Gastroesophageal sphincter (tissue), 4 donors: Measurements from ENCODE around the gene KCTD2. TPM values are rescaled to one million over a fixed set of nuclear protein-coding genes. Genes with fewer than 3 reads are reported as not detected.
"Not testable (repeated sequence)": the region's sequence is repeated elsewhere in the genome, so short reads cannot be mapped to it uniquely, and the experiment has no call there.

ENCODE experiments used
- ATAC-seq: fragments of 150-250 bp; one replicate; pipeline ENCODE4 v1.9.1; 2016; ENCODE audit warnings: mild to moderate bottlenecking, moderate library complexity
- H3K27ac ChIP-seq, 4 donors: fragments of 200-600 bp; sonication (generic) in 3 of 4; 1 replicate in 3 of 4; 2 replicates in 1 of 4; pipeline ENCODE4 v1.5.1; 2016 to 2019
- H3K27me3 ChIP-seq: fragments of 200-600 bp; sonication (generic); one replicate; pipeline ENCODE4 v1.5.1; 2019
- H3K36me3 ChIP-seq, 2 donors: fragments of 200-600 bp; sonication (generic); one replicate each; pipeline ENCODE4 v1.5.1; 2019; ENCODE audit warnings: control low read depth in 1 of 2
- H3K4me1 ChIP-seq, 3 donors: fragments of 200-600 bp; sonication (generic); 1 replicate in 2 of 3; 2 replicates in 1 of 3; pipeline ENCODE4 v1.5.1; 2016 to 2019; ENCODE audit warnings: control low read depth in 2 of 3
- H3K4me3 ChIP-seq, 2 donors: fragments of 200-600 bp; sonication (generic); one replicate each; pipeline ENCODE4 v1.5.1; 2019; ENCODE audit warnings: mild to moderate bottlenecking in 1 of 2, moderate library complexity in 1 of 2
- H3K9me3 ChIP-seq, 3 donors: fragments of 200-600 bp; sonication (generic); one replicate each; pipeline ENCODE4 v1.5.1; 2017 to 2019; ENCODE audit warnings: control low read depth in 2 of 3
- CTCF ChIP-seq, 4 experiments: fragments of 200-600 bp in 2 of 4; fragments of 450-650 bp in 2 of 4; sonication (generic) in 1 of 4; IDR thresholded peaks; one replicate each; pipeline ENCODE4 v1.5.1; 2017 to 2019; ENCODE audit warnings: antibody characterized with exemption in 4 of 4, mild to moderate bottlenecking in 2 of 4, moderate library complexity in 2 of 4
- EP300 ChIP-seq: sonication (generic); formaldehyde crosslinking; IDR thresholded peaks from one replicate; pipeline ENCODE4 v1.6.1; 2017; ENCODE audit warnings: antibody characterized with exemption, mild to moderate bottlenecking
- POLR2A ChIP-seq, 2 donors: fragments of 450-650 bp; IDR thresholded peaks; one replicate each; pipeline ENCODE4 v1.6.1; 2017; ENCODE audit warnings: antibody characterized with exemption in 2 of 2, mild to moderate bottlenecking in 2 of 2, moderate library complexity in 1 of 2
- POLR2AphosphoS5 ChIP-seq: sonication (generic); formaldehyde crosslinking; IDR thresholded peaks from one replicate; pipeline ENCODE4 v1.6.1; 2017; ENCODE audit warnings: antibody characterized with exemption
- WGBS, 2 donors: methylation state at CpG; one replicate each; pipeline ENCODE4 v1.1.5; 2018; ENCODE audit warnings: low coverage in 1 of 2; 5-methylcytosine and 5-hydroxymethylcytosine counted together
- total RNA-seq, 4 donors: library from RNA; depleted of rRNA; stranded (reverse); fragments of >200 nt; gene quantifications; one replicate each; pipeline ENCODE4 v1.1.0, GENCODE V29; 2016

The KCTD2 gene
- total RNA-seq, 4 donors from 2014 or later = 27.1 to 39.7 (median 28.8) TPM

GRCh38 chr17:75064867-75065561 lies 18.0 kb downstream of the KCTD2 start:
- TF ChIP-seq CTCF (IDR thresholded peaks at IDR 0.05) = no peak
- no peak for TF ChIP-seq EP300
- TF ChIP-seq POLR2AphosphoS5 = no peak
- Histone ChIP-seq H3K4me3 (no peak overlapping the region), H3K4me1 (peaks cover 0 to 9% (median 4%) of the 10 kb centered on the region in 3 donors), H3K36me3 (peaks cover 0 to 55% of the 10 kb centered on the region in 2 donors), H3K27me3 (no peaks in the 10 kb centered on the region), H3K27ac (no peak overlapping the region), H3K9me3 (no peaks in the 10 kb centered on the region)
- WGBS, 2 donors = 89 to 100% methylated on average over 1 to 13 of the region's 18 CpGs
- no peak for ATAC-seq

- no peak overlapping the region for H3K4me3 ChIP-seq
- TF ChIP-seq EP300 (no peak), POLR2AphosphoS5 (no peak), POLR2A (IDR thresholded peaks at IDR 0.05) (no peak), CTCF (IDR thresholded peaks at IDR 0.05) (no peak)
- peaks cover 0 to 51% of the 10 kb centered on the region in 2 donors for H3K36me3 ChIP-seq
- peaks cover 0 to 2% (median 0%) of the 10 kb centered on the region in 3 donors for H3K4me1 ChIP-seq
- H3K9me3 ChIP-seq = no peaks in the 10 kb centered on the region
- ATAC-seq = no peak
- 61 to 79% methylated on average over 3 to 5 of the region's 6 CpGs for WGBS, 2 donors
- H3K27me3 ChIP-seq = no peaks in the 10 kb centered on the region
- no peak overlapping the region for H3K27ac ChIP-seq
Measured at GRCh38 chr17:75065562-75066151, 18.6 kb downstream of the KCTD2 start.

DNA sequence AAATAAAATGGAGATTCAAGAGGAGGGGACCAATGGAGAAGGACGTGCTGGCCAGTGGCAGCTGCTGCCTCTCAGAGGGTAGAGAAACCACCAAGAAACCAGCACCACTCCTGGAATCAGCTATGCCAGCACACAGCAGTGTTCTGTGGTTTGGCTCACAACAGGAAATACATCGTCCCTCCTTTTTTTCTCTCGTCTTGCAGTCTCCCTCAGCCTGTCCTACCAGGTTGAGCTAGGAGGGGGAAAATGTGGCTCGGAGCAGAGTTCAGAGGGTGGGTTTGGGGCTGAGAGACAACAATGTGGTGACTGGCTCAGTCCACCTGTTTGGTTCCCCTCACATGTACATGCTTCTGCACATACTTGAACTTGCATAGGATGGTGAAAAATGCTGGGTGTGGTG lies 20.8 kb downstream of the KCTD2 start:
- Histone ChIP-seq H3K9me3 (no peaks in the 10 kb centered on the region), H3K36me3 (peaks cover 0 to 29% of the 10 kb centered on the region in 2 donors), H3K4me1 (no peaks in the 10 kb centered on the region), H3K4me3 (no peak overlapping the region), H3K27ac (no peak overlapping the region), H3K27me3 (no peaks in the 10 kb centered on the region)
- no peak for ATAC-seq
- TF ChIP-seq POLR2A (IDR thresholded peaks at IDR 0.05) (no peak), POLR2AphosphoS5 (no peak), EP300 (no peak), CTCF (IDR thresholded peaks at IDR 0.05) (no peak)
- 45 to 85% methylated on average over 3 to 4 of the region's 4 CpGs for WGBS, 2 donors

- no peak overlapping the region for H3K4me3 ChIP-seq
- ATAC-seq = no peak
- no peaks in the 10 kb centered on the region for H3K4me1 ChIP-seq
- no peaks in the 10 kb centered on the region for H3K27me3 ChIP-seq
- H3K9me3 ChIP-seq = no peaks in the 10 kb centered on the region
- peaks cover 0 to 21% of the 10 kb centered on the region in 2 donors for H3K36me3 ChIP-seq
- H3K27ac ChIP-seq = no peak overlapping the region
- WGBS, 2 donors = 59 to 75% methylated on average over 3 to 6 of the region's 8 CpGs
- TF ChIP-seq POLR2A (IDR thresholded peaks at IDR 0.05) (no peak), CTCF (IDR thresholded peaks at IDR 0.05) (no peak), EP300 (no peak), POLR2AphosphoS5 (no peak)
Measured at GRCh38 chr17:75068750-75069149, 21.7 kb downstream of the KCTD2 start.

- no peak overlapping the region for H3K4me3 ChIP-seq
- TF ChIP-seq EP300 (no peak), POLR2A (IDR thresholded peaks at IDR 0.05) (no peak), CTCF (IDR thresholded peaks at IDR 0.05) (peak in 1 of 4 experiments; percentile 12), POLR2AphosphoS5 (no peak)
- peaks cover 0 to 10% of the 10 kb centered on the region in 2 donors for H3K36me3 ChIP-seq
- no peaks in the 10 kb centered on the region for H3K4me1 ChIP-seq
- H3K27ac ChIP-seq = no peak overlapping the region
- no peaks in the 10 kb centered on the region for H3K9me3 ChIP-seq
- H3K27me3 ChIP-seq = no peaks in the 10 kb centered on the region
- no peak for ATAC-seq
- WGBS, 2 donors = 71 to 94% methylated on average over 2 of the region's 2 CpGs
Measured at GRCh38 chr17:75069783-75070182, 22.8 kb downstream of the KCTD2 start.

- not testable (repeated sequence) for H3K27ac ChIP-seq, ATAC-seq, H3K36me3 ChIP-seq, H3K9me3 ChIP-seq, H3K4me1 ChIP-seq, H3K4me3 ChIP-seq, H3K27me3 ChIP-seq
- 68 to 74% methylated on average over 5 to 8 of the region's 8 CpGs for WGBS, 2 donors
Measured at GRCh38 chr17:75071478-75072271, 24.6 kb downstream of the KCTD2 start.

- H3K27ac ChIP-seq, H3K27me3 ChIP-seq, ATAC-seq, H3K4me3 ChIP-seq, H3K36me3 ChIP-seq, H3K9me3 ChIP-seq: not testable (repeated sequence)
- peaks cover 0 to 13% (median 3%) of the 10 kb centered on the region in 3 donors for H3K4me1 ChIP-seq
- WGBS, 2 donors = 96 to 100% methylated on average over 3 to 5 of the region's 5 CpGs
Measured at GRCh38 chr17:75072909-75073308, 25.9 kb downstream of the KCTD2 start.
